Inflammatory macrophage treated with lipopolysaccharide for 1 hour (primary cell): ENCODE data around the gene SNX25.

Experiments
- DNase-seq, 2 donors: peaks; one replicate each; pipeline ENCODE4 v3.0.0-alpha.2; 2020 to 2022

The SNX25 gene

GRCh38 chr4:185270037-185270436, 60.6 kb downstream of the SNX25 start:
- DNase-seq: no peak

GRCh38 chr4:185270885-185271284, 61.5 kb downstream of the SNX25 start:
- no peak for DNase-seq

GRCh38 chr4:185272245-185272644, 62.8 kb downstream of the SNX25 start:
- no peak for DNase-seq

GRCh38 chr4:185275501-185275900, 66.1 kb downstream of the SNX25 start:
- DNase-seq: no peak

GRCh38 chr4:185276036-185276435, 66.6 kb downstream of the SNX25 start:
- no peak for DNase-seq

GRCh38 chr4:185278716-185279115, 69.3 kb downstream of the SNX25 start:
- DNase-seq: no peak

GRCh38 chr4:185280608-185281007, 71.2 kb downstream of the SNX25 start:
- no peak for DNase-seq

- peak in 1 of 2 donors; percentile 17 for DNase-seq
Measured at GRCh38 chr4:185282968-185283367, 73.6 kb downstream of the SNX25 start.

- DNase-seq: no peak
Measured at GRCh38 chr4:185283723-185284122, 74.3 kb downstream of the SNX25 start.

- no peak for DNase-seq
Measured at GRCh38 chr4:185285632-185286393, 76.4 kb downstream of the SNX25 start.

GRCh38 chr4:185286571-185286970, 77.2 kb downstream of the SNX25 start:
- no peak for DNase-seq

- DNase-seq: no peak
Measured at GRCh38 chr4:185287031-185287430, 77.6 kb downstream of the SNX25 start.

GRCh38 chr4:185290018-185290607, 80.7 kb downstream of the SNX25 start:
- no peak for DNase-seq

- no peak for DNase-seq
Measured at GRCh38 chr4:185290656-185291055, 81.3 kb downstream of the SNX25 start.

GRCh38 chr4:185293202-185293601, 83.8 kb downstream of the SNX25 start:
- DNase-seq: no peak

GRCh38 chr4:185296665-185297460, 87.5 kb downstream of the SNX25 start:
- DNase-seq: no peak

- no peak for DNase-seq
Measured at GRCh38 chr4:185298728-185299430, 89.5 kb downstream of the SNX25 start.

- no peak for DNase-seq
Measured at GRCh38 chr4:185304541-185304940, 95.1 kb downstream of the SNX25 start.

GRCh38 chr4:185304944-185305690, 95.7 kb downstream of the SNX25 start:
- no peak for DNase-seq

- no peak for DNase-seq
Measured at GRCh38 chr4:185305979-185306442, 96.6 kb downstream of the SNX25 start.

GRCh38 chr4:185307136-185307950, 97.9 kb downstream of the SNX25 start:
- DNase-seq: no peak
